GM18511 (cell line): ENCODE measurements around the gene AEN.

Source experiments
- ATAC-seq: cut with Tn5 transposase; IDR thresholded peaks from one replicate; pipeline ENCODE4 v1.9.1; 2021; ENCODE audit warnings: mild to moderate bottlenecking, moderate library complexity; ENCODE audit not compliant: unreplicated experiment

Gene AEN

GRCh38 chr15:88649286-88649733 is 28.2 kb downstream of the AEN start:
- ATAC-seq, result peak; percentile 87

DNA sequence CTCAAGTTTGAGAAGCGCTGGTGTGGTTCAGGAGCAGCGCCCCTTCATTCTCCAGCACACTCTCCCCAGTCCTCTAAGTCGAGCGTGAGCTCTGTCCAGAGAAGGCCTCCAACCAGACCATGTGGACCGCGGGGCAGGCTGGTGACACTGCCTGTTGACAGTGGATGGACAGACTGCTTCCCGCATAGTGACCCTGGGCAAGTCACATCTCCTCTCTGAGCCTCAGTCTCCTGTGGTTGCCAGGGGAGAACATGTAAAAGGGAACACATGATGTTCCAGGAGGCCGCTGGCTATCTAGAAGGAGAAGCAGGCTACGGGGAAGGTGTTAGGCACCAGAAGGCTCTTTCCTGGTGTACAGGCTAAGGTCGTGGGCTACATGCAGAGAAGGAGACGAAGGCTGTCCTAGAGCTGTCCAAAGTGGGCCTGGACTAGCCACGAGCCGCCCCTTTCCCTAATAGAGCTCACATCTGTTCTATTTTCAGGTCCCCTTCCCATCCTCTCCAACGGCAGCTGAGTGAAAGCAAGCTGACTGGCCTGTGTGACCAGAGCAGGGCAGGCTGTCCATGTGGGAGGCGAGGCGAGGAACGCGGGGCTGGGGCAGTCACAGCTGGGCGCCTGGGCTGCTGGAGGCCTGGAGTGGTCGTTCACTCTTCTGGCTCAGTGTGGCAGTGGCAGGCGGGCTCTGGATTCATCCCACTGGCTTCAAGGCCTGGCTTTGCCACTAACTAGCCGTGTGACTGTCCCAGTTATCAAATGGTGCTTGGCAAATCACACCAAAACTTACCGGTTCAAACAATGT is 28.8 kb downstream of the AEN start:
- ATAC-seq, result no peak

DNA sequence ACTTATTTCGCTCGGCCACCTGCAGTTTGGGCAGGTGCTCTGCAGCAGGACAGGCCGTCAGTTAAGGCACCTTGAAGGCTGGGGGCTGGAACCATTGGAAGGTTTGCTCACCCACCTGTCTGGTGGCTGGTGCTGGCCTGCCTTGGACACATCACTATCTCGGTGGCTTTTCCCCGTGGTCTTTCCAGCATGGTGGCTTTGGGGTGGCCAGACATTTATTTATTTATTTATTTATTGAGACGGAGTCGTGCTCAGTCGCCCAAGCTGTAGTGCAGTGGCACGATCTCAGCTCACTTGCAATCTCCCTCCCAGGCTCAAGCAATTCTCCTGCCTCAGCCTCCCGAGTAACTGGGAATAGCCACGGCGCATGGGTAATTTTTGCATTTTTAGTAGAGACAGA is 29.4 kb downstream of the AEN start:
- no peak for ATAC-seq

- ATAC-seq, result no peak
Observed at GRCh38 chr15:88651136-88651732, 30.1 kb downstream of the AEN start.

- ATAC-seq, result no peak
Observed at GRCh38 chr15:88651971-88652370, 30.8 kb downstream of the AEN start.

DNA sequence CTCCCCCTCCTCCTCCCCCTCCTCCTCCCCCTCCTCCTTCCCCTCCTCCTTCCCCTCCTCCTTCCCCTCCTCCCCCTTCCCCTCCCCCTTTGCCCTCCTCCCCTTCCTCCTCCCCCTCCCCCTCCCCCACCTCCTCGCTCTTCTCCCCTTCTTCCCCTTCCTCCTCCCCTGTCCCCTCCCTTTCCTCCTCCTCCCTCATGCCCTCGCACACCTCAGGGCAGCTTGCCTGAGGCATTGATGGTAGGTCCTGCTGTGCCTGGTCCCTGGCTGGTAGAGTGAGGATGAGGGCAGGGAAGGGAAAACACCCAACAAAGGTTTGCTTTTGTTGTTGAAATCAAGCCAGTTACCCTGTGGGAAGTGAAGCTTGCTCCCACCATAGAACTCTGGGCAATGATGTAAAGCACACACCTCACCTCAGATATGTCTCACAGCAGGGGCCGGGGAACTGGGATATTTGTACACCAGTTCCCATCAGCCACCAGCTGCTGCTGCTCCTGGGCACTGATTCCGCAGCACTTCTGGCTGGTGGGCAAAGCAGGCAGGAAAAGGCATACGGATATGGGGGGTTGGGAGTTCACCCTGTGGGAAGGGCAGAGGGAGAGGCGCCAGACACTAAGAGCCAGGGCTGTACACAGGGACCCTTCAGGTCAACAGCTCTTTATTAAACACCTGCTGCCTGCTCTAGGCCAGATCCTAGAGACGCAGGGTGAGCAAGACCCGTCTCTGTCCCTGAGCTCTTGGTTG is 31.5 kb downstream of the AEN start:
- ATAC-seq, result no peak

- no peak for ATAC-seq
Observed at GRCh38 chr15:88653200-88654064, 32.3 kb downstream of the AEN start.

- no peak for ATAC-seq
Observed at GRCh38 chr15:88654430-88655102, 33.4 kb downstream of the AEN start.

DNA sequence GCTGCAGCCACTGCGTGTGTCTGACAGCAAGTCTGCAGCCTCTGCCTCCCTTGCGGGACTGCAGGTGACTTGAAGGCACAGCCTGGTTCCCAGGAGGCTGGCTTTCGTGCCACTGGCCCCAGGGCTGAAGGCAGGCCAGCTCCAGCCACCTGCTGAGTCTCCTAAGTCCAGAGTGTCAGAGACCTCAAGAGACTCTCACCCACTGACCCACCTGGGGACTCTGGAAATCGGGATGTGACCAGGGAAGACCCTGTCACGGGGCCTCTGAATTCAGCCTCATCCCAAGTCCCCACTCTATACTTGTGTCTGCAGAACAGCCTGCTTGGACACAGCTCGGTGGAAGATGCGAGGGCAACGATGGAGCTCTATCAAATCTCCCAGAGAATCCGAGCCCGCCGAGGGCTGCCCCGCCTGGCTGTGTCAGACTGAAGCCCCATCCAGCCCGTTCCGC is 34.0 kb downstream of the AEN start:
- no peak for ATAC-seq

DNA sequence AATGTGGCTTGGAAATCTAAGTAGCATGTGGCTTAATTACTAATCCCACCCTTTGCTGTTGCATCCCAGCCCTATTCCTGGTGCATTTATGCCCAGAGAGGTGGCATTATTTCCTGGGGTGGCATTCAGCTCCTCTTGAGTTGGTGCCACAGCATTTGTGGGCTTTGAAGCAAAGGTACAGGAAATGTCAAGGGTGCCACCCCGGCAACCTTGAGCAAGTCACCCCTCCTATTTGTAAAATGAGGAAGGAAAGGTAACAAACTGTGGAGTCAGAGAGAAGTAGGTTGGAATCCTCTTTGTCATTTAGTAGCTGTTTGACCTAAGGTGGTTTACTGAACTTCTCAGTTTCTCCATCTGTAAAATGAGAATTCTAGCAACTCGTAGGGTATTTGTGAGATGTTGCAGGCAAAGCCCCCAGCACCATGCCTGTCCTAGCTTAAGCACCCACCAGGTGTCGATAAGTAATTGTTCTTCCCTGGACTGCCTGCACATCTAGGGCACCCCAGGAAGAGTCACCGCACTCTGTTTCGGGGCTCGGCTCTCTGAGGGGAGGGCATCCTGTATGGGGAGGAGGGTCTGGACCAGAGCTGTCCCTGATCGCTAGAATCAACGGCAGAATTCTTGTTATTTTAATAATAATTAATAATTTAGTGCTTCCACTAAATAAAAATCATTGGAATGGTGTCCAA is 34.8 kb downstream of the AEN start:
- no peak for ATAC-seq

- ATAC-seq, result peak; percentile 96
Observed at GRCh38 chr15:88656760-88657221, 35.7 kb downstream of the AEN start.

DNA sequence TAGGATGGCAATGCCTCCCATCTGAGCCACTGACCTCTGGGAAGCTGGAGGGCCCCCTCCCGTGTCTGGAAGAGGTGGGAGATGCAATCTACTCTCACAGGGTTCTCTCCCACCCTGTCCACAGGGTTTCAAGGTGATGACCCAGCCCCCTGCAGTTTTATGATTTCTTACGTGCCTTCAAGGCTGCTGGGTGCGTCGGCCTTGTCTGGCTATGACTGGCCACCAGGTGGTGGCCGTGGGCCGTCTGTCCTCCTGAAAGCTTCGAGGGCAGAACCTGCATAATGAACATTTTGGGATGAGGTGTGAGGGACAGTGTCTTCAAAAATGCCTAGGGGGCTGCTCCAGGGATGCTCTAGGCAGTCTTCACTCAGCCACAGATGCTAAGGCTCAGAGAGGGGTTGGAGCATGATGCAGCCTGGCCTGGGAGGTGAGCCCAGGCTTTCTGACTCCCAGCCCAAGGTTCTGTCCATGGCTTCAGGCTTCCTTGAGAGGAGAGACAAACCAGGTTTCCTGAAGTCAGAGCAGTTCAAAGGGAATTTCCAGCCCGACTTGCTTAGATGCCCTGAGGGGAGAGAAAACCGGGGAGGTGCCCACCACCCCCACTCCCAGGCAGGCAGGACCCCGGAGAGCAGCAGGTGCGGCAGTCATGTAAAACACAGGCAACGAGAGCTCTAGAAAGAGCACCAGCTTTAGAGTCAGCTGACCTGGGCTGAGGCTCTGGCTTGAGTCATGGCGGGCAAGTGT is 36.4 kb downstream of the AEN start:
- ATAC-seq, result peak; percentile 28

GRCh38 chr15:88658070-88658965 is 37.2 kb downstream of the AEN start:
- ATAC-seq, result no peak

- ATAC-seq, result no peak
Observed at GRCh38 chr15:88658972-88659931, 38.1 kb downstream of the AEN start.

DNA sequence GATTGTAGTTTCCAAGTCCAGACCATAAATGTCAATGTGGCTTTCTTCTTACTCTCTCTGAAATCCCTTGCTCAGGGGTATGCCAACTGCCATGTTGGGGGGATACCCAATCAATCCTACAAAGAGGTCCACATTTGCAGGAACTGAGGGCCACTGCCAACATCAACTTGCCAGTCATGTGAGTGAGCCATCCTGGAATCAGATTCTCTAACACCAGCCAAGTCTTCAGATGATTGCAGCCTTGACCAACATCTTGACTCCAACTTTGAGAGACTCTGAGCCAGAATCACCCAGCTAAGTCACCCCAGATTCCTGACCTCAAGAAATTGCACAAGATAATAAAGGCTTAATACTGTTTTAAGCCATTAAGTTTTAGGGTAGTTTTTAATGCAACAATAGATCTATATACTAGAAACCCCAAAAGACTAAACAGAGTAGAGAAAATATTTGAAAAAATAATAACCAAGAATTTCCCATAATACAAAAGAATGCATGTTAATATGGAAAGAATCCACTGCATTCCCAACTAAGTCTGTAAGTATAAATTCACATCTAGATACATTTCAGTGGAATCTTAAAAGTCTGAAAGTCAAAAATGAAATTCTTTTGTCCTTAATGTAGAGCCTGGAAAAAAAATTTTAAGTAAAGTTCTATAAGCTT is 40.0 kb downstream of the AEN start:
- ATAC-seq, result no peak
